Gastrocnemius medialis (tissue), 4 donors: ENCODE measurements around the gene MSI2.

Source experiments
- POLR2A ChIP-seq, 2 donors: fragments of 450-650 bp; IDR thresholded peaks; one replicate each; pipeline ENCODE4 v1.6.1; 2017; ENCODE audit warnings: antibody characterized with exemption in 2 of 2, mild to moderate bottlenecking in 2 of 2, moderate library complexity in 2 of 2
- TF ChIP-seq, protein P1 (sequence below), 5 experiments: fragments of 450-650 bp in 3 of 5; fragments of 200-600 bp in 2 of 5; sonication (generic) in 2 of 5; IDR thresholded peaks in 4 of 5; conservative IDR thresholded peaks in 1 of 5; 1 replicate in 4 of 5; 2 replicates in 1 of 5; pipeline ENCODE4 v1.5.1; 2016 to 2019; ENCODE audit warnings: antibody characterized with exemption in 5 of 5, mild to moderate bottlenecking in 3 of 5, moderate library complexity in 3 of 5

DNA sequence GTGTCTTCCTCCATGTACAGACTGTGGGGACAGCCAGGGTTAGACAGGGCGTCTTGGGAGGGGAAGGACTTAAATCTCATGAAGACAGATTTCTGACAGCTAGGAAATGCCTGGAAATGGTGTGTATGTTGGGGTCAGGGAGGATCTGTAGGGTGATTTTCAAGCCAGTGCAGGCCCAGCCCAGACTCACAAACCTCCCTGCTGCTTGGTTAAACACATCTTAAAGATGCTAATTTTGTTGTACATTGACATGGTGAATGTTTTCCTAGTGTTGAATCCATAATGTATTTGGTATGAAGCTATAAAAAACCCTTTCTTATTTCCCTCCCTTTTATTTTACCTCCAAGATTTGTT, 250.4 kb downstream of the MSI2 start:
- TF ChIP-seq, protein P1, sequence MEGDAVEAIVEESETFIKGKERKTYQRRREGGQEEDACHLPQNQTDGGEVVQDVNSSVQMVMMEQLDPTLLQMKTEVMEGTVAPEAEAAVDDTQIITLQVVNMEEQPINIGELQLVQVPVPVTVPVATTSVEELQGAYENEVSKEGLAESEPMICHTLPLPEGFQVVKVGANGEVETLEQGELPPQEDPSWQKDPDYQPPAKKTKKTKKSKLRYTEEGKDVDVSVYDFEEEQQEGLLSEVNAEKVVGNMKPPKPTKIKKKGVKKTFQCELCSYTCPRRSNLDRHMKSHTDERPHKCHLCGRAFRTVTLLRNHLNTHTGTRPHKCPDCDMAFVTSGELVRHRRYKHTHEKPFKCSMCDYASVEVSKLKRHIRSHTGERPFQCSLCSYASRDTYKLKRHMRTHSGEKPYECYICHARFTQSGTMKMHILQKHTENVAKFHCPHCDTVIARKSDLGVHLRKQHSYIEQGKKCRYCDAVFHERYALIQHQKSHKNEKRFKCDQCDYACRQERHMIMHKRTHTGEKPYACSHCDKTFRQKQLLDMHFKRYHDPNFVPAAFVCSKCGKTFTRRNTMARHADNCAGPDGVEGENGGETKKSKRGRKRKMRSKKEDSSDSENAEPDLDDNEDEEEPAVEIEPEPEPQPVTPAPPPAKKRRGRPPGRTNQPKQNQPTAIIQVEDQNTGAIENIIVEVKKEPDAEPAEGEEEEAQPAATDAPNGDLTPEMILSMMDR (IDR thresholded peaks at IDR 0.05 in 4 of 5, conservative IDR thresholded peaks at IDR 0.05 in 1 of 5), result no peak
- no peak for TF ChIP-seq POLR2A (IDR thresholded peaks at IDR 0.05)
